Measurements from ENCODE around the gene LBHD2. TPM values are rescaled to one million over a fixed set of nuclear protein-coding genes. Genes with fewer than 3 reads are reported as not detected.

The LBHD2 gene
- total RNA-seq, 2 donors from 2014 or later: not detected

- Mint-ChIP-seq H3K9me3 (no peaks in the 10 kb centered on the region), H3K27ac (no peak overlapping the region), H3K4me3 (no peak overlapping the region), H3K4me1 (ENCODE audit: low read depth) (peaks cover 10% of the 10 kb centered on the region), H3K27me3 (ENCODE audit: low read depth) (peaks cover 10% of the 10 kb centered on the region), H3K36me3 (ENCODE audit: insufficient read depth in 2 of 2) (no peaks in the 10 kb centered on the region)
- DNase-seq (no peak), ATAC-seq (replicated peaks in 1 of 2) (no peak)
Observed at GRCh38 chr14:103126088-103126872, 42.3 kb downstream of the LBHD2 start.

- Mint-ChIP-seq H3K36me3 (ENCODE audit: insufficient read depth in 2 of 2) (no peaks in the 10 kb centered on the region), H3K4me1 (ENCODE audit: low read depth) (peaks cover 10% of the 10 kb centered on the region), H3K27me3 (ENCODE audit: low read depth) (peaks cover 5% of the 10 kb centered on the region)
Observed at GRCh38 chr14:103126873-103127304, 42.9 kb downstream of the LBHD2 start.

GRCh38 chr14:103127356-103127755 is 43.3 kb downstream of the LBHD2 start:
- H3K4me3 Mint-ChIP-seq: no peak overlapping the region
- ATAC-seq (replicated peaks in 1 of 2) (no peak), DNase-seq (no peak)
- H3K4me1 Mint-ChIP-seq (ENCODE audit: low read depth): peaks cover 5% of the 10 kb centered on the region
- H3K9me3 Mint-ChIP-seq: no peaks in the 10 kb centered on the region
- no peak overlapping the region for H3K27ac Mint-ChIP-seq
- no peaks in the 10 kb centered on the region for H3K36me3 Mint-ChIP-seq (ENCODE audit: insufficient read depth in 2 of 2)
- H3K27me3 Mint-ChIP-seq (ENCODE audit: low read depth): peaks cover 5% of the 10 kb centered on the region

More at GRCh38 chr14:103126873-103127304, 42.9 kb downstream of the LBHD2 start:
- H3K4me3 Mint-ChIP-seq: no peak overlapping the region
- H3K27ac Mint-ChIP-seq: no peak overlapping the region
- ATAC-seq (replicated peaks in 1 of 2) (no peak), DNase-seq (no peak)
- no peaks in the 10 kb centered on the region for H3K9me3 Mint-ChIP-seq

- DNase-seq (no peak), ATAC-seq (replicated peaks in 1 of 2) (no peak)
- peaks cover 4% of the 10 kb centered on the region for H3K4me1 Mint-ChIP-seq (ENCODE audit: low read depth)
- no peak overlapping the region for H3K4me3 Mint-ChIP-seq
- H3K9me3 Mint-ChIP-seq: no peaks in the 10 kb centered on the region
- H3K27me3 Mint-ChIP-seq (ENCODE audit: low read depth): peaks cover 5% of the 10 kb centered on the region
- H3K27ac Mint-ChIP-seq: no peak overlapping the region
- no peaks in the 10 kb centered on the region for H3K36me3 Mint-ChIP-seq (ENCODE audit: insufficient read depth in 2 of 2)
Observed at GRCh38 chr14:103127861-103128598, 44.0 kb downstream of the LBHD2 start.

- H3K36me3 Mint-ChIP-seq (ENCODE audit: insufficient read depth in 2 of 2): no peaks in the 10 kb centered on the region
- ATAC-seq (replicated peaks in 1 of 2): no peak
- H3K4me1 Mint-ChIP-seq (ENCODE audit: low read depth): peaks cover 4% of the 10 kb centered on the region
- no peak overlapping the region for H3K27ac Mint-ChIP-seq
- no peak for DNase-seq
- peaks cover 5% of the 10 kb centered on the region for H3K27me3 Mint-ChIP-seq (ENCODE audit: low read depth)
- no peak overlapping the region for H3K4me3 Mint-ChIP-seq
- no peaks in the 10 kb centered on the region for H3K9me3 Mint-ChIP-seq
Observed at GRCh38 chr14:103128631-103129300, 44.8 kb downstream of the LBHD2 start.

GRCh38 chr14:103129301-103130016 is 45.4 kb downstream of the LBHD2 start:
- ATAC-seq (replicated peaks in 1 of 2) (no peak), DNase-seq (no peak)
- H3K9me3 Mint-ChIP-seq: no peaks in the 10 kb centered on the region
- no peaks in the 10 kb centered on the region for H3K36me3 Mint-ChIP-seq (ENCODE audit: insufficient read depth in 2 of 2)
- no peaks in the 10 kb centered on the region for H3K4me1 Mint-ChIP-seq (ENCODE audit: low read depth)
- no peaks in the 10 kb centered on the region for H3K27me3 Mint-ChIP-seq (ENCODE audit: low read depth)
- no peak overlapping the region for H3K4me3 Mint-ChIP-seq
- no peak overlapping the region for H3K27ac Mint-ChIP-seq

GRCh38 chr14:103130017-103130764 is 46.2 kb downstream of the LBHD2 start:
- no peak for DNase-seq
- no peaks in the 10 kb centered on the region for H3K36me3 Mint-ChIP-seq (ENCODE audit: insufficient read depth in 2 of 2)
- no peaks in the 10 kb centered on the region for H3K27me3 Mint-ChIP-seq (ENCODE audit: low read depth)
- H3K9me3 Mint-ChIP-seq: no peaks in the 10 kb centered on the region
- H3K4me3 Mint-ChIP-seq: no peak overlapping the region
- ATAC-seq (replicated peaks in 1 of 2): no peak
- H3K27ac Mint-ChIP-seq: no peak overlapping the region
- H3K4me1 Mint-ChIP-seq (ENCODE audit: low read depth): no peaks in the 10 kb centered on the region

GRCh38 chr14:103130965-103131364 is 47.0 kb downstream of the LBHD2 start:
- no peak for DNase-seq
- H3K36me3 Mint-ChIP-seq (ENCODE audit: insufficient read depth in 2 of 2): no peaks in the 10 kb centered on the region
- ATAC-seq (replicated peaks in 1 of 2): no peak
- no peak overlapping the region for H3K27ac Mint-ChIP-seq
- no peaks in the 10 kb centered on the region for H3K9me3 Mint-ChIP-seq
- no peaks in the 10 kb centered on the region for H3K4me1 Mint-ChIP-seq (ENCODE audit: low read depth)
- no peaks in the 10 kb centered on the region for H3K27me3 Mint-ChIP-seq (ENCODE audit: low read depth)
- no peak overlapping the region for H3K4me3 Mint-ChIP-seq

- Mint-ChIP-seq H3K4me1 (ENCODE audit: low read depth) (no peaks in the 10 kb centered on the region), H3K4me3 (no peak overlapping the region), H3K27ac (no peak overlapping the region), H3K27me3 (ENCODE audit: low read depth) (no peaks in the 10 kb centered on the region), H3K9me3 (no peaks in the 10 kb centered on the region), H3K36me3 (ENCODE audit: insufficient read depth in 2 of 2) (no peaks in the 10 kb centered on the region)
- ATAC-seq (replicated peaks in 1 of 2) (no peak), DNase-seq (no peak)
Observed at GRCh38 chr14:103131580-103131979, 47.6 kb downstream of the LBHD2 start.

- Mint-ChIP-seq H3K4me1 (ENCODE audit: low read depth) (no peaks in the 10 kb centered on the region), H3K27ac (no peak overlapping the region), H3K9me3 (no peaks in the 10 kb centered on the region), H3K36me3 (ENCODE audit: insufficient read depth in 2 of 2) (no peaks in the 10 kb centered on the region), H3K27me3 (ENCODE audit: low read depth) (no peaks in the 10 kb centered on the region), H3K4me3 (no peak overlapping the region)
- ATAC-seq (replicated peaks in 1 of 2) (no peak), DNase-seq (no peak)
Observed at GRCh38 chr14:103132381-103133209, 48.6 kb downstream of the LBHD2 start.

GRCh38 chr14:103133210-103134140 is 49.5 kb downstream of the LBHD2 start:
- Mint-ChIP-seq H3K9me3 (no peaks in the 10 kb centered on the region), H3K4me3 (no peak overlapping the region), H3K27me3 (ENCODE audit: low read depth) (no peaks in the 10 kb centered on the region), H3K27ac (no peak overlapping the region), H3K36me3 (ENCODE audit: insufficient read depth in 2 of 2) (no peaks in the 10 kb centered on the region), H3K4me1 (ENCODE audit: low read depth) (no peaks in the 10 kb centered on the region)
- no peak for DNase-seq
- no peak for ATAC-seq (replicated peaks in 1 of 2)
